ENCODE results near the gene WBP1.
"Not testable (repeated sequence)": the region's sequence is repeated elsewhere in the genome, so short reads cannot be mapped to it uniquely, and the experiment has no call there.

Gene WBP1

GRCh38 chr2:74458132-74458937 lies at the start of gene WBP1:
Gene WBP1, plus strand, starts transcription at chr2:74458438. Its CDS starts 165 bp downstream, at chr2:74458603.
- peak; percentile 100 for DNase-seq

- no peak for DNase-seq
Measured at GRCh38 chr2:74413001-74413698, 45.1 kb upstream of the WBP1 start.

GRCh38 chr2:74414441-74414840 lies 43.8 kb upstream of the WBP1 start:
- DNase-seq: no peak

- no peak for DNase-seq
Measured at GRCh38 chr2:74414881-74415761, 43.1 kb upstream of the WBP1 start.

GRCh38 chr2:74415762-74416395 lies 42.4 kb upstream of the WBP1 start:
- DNase-seq: no peak

GRCh38 chr2:74416778-74417177 lies 41.5 kb upstream of the WBP1 start:
- DNase-seq: no peak

- no peak for DNase-seq
Measured at GRCh38 chr2:74417197-74417596, 41.0 kb upstream of the WBP1 start.

GRCh38 chr2:74417763-74418162 lies 40.5 kb upstream of the WBP1 start:
- DNase-seq: no peak

GRCh38 chr2:74418312-74418711 lies 39.9 kb upstream of the WBP1 start:
- no peak for DNase-seq

- no peak for DNase-seq
Measured at GRCh38 chr2:74419345-74419744, 38.9 kb upstream of the WBP1 start.

GRCh38 chr2:74420006-74420405 lies 38.2 kb upstream of the WBP1 start:
- DNase-seq: no peak

GRCh38 chr2:74420443-74421103 lies 37.7 kb upstream of the WBP1 start:
- DNase-seq: not testable (repeated sequence)

GRCh38 chr2:74421221-74421870 lies 36.9 kb upstream of the WBP1 start, which contains the start of the genes C2orf81 and WDR54:
Gene C2orf81, minus strand, starts transcription at chr2:74421619. Its CDS starts 59 bp downstream, at chr2:74421560.
Gene WDR54, plus strand, starts transcription at chr2:74421730. Its CDS starts 424 bp downstream, at chr2:74422154.
- peak; percentile 87 for DNase-seq

- no peak for DNase-seq
Measured at GRCh38 chr2:74423231-74424095, 34.8 kb upstream of the WBP1 start.

- DNase-seq: no peak
Measured at GRCh38 chr2:74424139-74424992, 33.9 kb upstream of the WBP1 start.

- no peak for DNase-seq
Measured at GRCh38 chr2:74424995-74425406, 33.2 kb upstream of the WBP1 start.

- DNase-seq: no peak
Measured at GRCh38 chr2:74425523-74425922, 32.7 kb upstream of the WBP1 start.

- DNase-seq: no peak
Measured at GRCh38 chr2:74426181-74426758, 32.0 kb upstream of the WBP1 start.

GRCh38 chr2:74427551-74427950 lies 30.7 kb upstream of the WBP1 start:
- DNase-seq: no peak
